Measurements from ENCODE around the gene SND1. TPM values are rescaled to one million over a fixed set of nuclear protein-coding genes. Genes with fewer than 3 reads are reported as not detected.

The SND1 gene
- total RNA-seq, 1 experiment from 2014 or later, result 104 TPM

DNA sequence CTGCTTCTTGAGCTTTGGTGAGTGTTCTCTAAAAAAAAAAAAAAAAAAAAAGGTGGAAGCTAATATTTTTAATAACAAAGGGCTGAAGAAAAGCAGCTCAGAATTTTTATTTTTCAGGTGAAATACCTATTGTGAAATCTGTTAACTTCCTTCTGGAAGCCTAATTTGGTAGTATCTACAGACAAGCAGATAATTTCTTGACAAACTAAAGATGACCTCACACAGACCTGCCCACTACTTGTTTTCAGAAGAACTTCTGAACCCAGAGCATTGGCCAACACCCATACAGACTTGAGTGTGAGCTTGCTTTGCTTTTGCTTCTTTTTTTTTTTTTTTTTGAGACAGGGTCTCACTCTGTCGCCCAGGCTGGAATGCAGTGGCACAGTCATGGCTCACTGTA, 348.1 kb downstream of the SND1 start:
- Histone ChIP-seq H3K4me3 (ENCODE audit: low read length) (no peak overlapping the region), H3K4me1 (ENCODE audit: low read length) (peaks cover 53% of the 10 kb centered on the region), H3K27me3 (ENCODE audit: low read length) (no peaks in the 10 kb centered on the region), H2AFZ (ENCODE audit: low read length) (no peak overlapping the region), H3K79me2 (ENCODE audit: low read length) (peaks cover 31% of the 10 kb centered on the region), H4K20me1 (ENCODE audit: insufficient read depth, low read depth, low read length) (no peaks in the 10 kb centered on the region), H3K4me2 (ENCODE audit: low read depth, low read length, poor library complexity, severe bottlenecking) (no peak overlapping the region), H3K27ac (ENCODE audit: low read length) (peak overlapping the region; percentile 25), H3K9me2 (replicated peaks; ENCODE audit: insufficient read depth, low read length) (no peaks in the 10 kb centered on the region), H3K9me3 (ENCODE audit: low read length) (no peaks in the 10 kb centered on the region), H3K36me3 (ENCODE audit: insufficient read depth, low read length) (peaks cover 10% of the 10 kb centered on the region; the same call in 1 of the 2 replicates), H3K9ac (ENCODE audit: low read length) (no peak overlapping the region)
- DNase-seq, result no peak

DNA sequence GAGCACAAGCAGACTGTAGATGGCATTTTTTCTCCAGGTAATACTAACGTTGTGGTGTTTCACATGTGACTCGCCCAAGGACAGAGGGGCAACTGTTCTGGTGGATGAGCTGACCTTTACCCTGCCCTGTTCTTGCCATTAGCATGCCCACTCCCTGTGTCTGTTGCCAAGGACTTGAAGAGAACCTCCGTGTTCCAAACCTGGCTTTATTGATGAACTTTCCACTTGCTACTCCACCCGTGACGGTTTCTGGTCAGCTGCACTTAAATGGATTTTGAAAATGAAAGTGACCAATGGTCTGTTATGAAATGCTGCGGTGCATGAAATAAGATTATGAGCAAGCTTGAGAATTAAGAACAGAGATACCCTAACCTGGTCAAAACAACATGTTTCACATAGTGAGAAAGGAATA, 348.9 kb downstream of the SND1 start:
- no peak overlapping the region for H3K4me3 ChIP-seq (ENCODE audit: low read length)
- H3K27ac ChIP-seq (ENCODE audit: low read length), result peak overlapping the region; percentile 25
- no peak for DNase-seq
- no peak overlapping the region for H2AFZ ChIP-seq (ENCODE audit: low read length)
- H4K20me1 ChIP-seq (ENCODE audit: insufficient read depth, low read depth, low read length), result no peaks in the 10 kb centered on the region
- no peak overlapping the region for H3K4me2 ChIP-seq (ENCODE audit: low read depth, low read length, poor library complexity, severe bottlenecking)
- peaks cover 30% of the 10 kb centered on the region for H3K79me2 ChIP-seq (ENCODE audit: low read length)
- H3K9ac ChIP-seq (ENCODE audit: low read length), result no peak overlapping the region
- H3K9me2 ChIP-seq (replicated peaks; ENCODE audit: insufficient read depth, low read length), result no peaks in the 10 kb centered on the region
- no peaks in the 10 kb centered on the region for H3K9me3 ChIP-seq (ENCODE audit: low read length)
- H3K4me1 ChIP-seq (ENCODE audit: low read length), result peaks cover 61% of the 10 kb centered on the region
- peaks cover 10% of the 10 kb centered on the region; the same call in 1 of the 2 replicates for H3K36me3 ChIP-seq (ENCODE audit: insufficient read depth, low read length)
- H3K27me3 ChIP-seq (ENCODE audit: low read length), result no peaks in the 10 kb centered on the region

- peaks cover 48% of the 10 kb centered on the region for H3K79me2 ChIP-seq (ENCODE audit: low read length)
- H3K27ac ChIP-seq (ENCODE audit: low read length), result peak overlapping the region; percentile 97
- no peaks in the 10 kb centered on the region for H4K20me1 ChIP-seq (ENCODE audit: insufficient read depth, low read depth, low read length)
- H3K36me3 ChIP-seq (ENCODE audit: insufficient read depth, low read length), result peaks cover 3% of the 10 kb centered on the region; the same call in 1 of the 2 replicates
- H3K27me3 ChIP-seq (ENCODE audit: low read length), result no peaks in the 10 kb centered on the region
- H3K4me2 ChIP-seq (ENCODE audit: low read depth, low read length, poor library complexity, severe bottlenecking), result peak overlapping the region; percentile 72
- peak overlapping the region; percentile 68 for H3K9ac ChIP-seq (ENCODE audit: low read length)
- peak; percentile 60 for DNase-seq
- H3K4me1 ChIP-seq (ENCODE audit: low read length), result peaks cover 84% of the 10 kb centered on the region
- H3K4me3 ChIP-seq (ENCODE audit: low read length), result peak overlapping the region; percentile 54; the same call in 1 of the 2 replicates
- H3K9me2 ChIP-seq (replicated peaks; ENCODE audit: insufficient read depth, low read length), result no peaks in the 10 kb centered on the region
- no peaks in the 10 kb centered on the region for H3K9me3 ChIP-seq (ENCODE audit: low read length)
- no peak overlapping the region for H2AFZ ChIP-seq (ENCODE audit: low read length)
Measured at GRCh38 chr7:128003167-128003566, 351.2 kb downstream of the SND1 start.

- DNase-seq, result peak; percentile 72
- Histone ChIP-seq H3K4me1 (ENCODE audit: low read length) (peaks cover 87% of the 10 kb centered on the region), H3K4me3 (ENCODE audit: low read length) (peak overlapping the region; percentile 54), H3K36me3 (ENCODE audit: insufficient read depth, low read length) (no peaks in the 10 kb centered on the region; the same call in 1 of the 2 replicates), H4K20me1 (ENCODE audit: insufficient read depth, low read depth, low read length) (no peaks in the 10 kb centered on the region), H3K9ac (ENCODE audit: low read length) (peak overlapping the region; percentile 68), H3K79me2 (ENCODE audit: low read length) (peaks cover 50% of the 10 kb centered on the region), H3K9me3 (ENCODE audit: low read length) (no peaks in the 10 kb centered on the region), H3K27ac (ENCODE audit: low read length) (peak overlapping the region; percentile 97), H3K4me2 (ENCODE audit: low read depth, low read length, poor library complexity, severe bottlenecking) (peak overlapping the region; percentile 72), H2AFZ (ENCODE audit: low read length) (no peak overlapping the region), H3K27me3 (ENCODE audit: low read length) (no peaks in the 10 kb centered on the region), H3K9me2 (replicated peaks; ENCODE audit: insufficient read depth, low read length) (no peaks in the 10 kb centered on the region)
Measured at GRCh38 chr7:128003787-128004186, 351.8 kb downstream of the SND1 start.

GRCh38 chr7:128004623-128005022, 352.6 kb downstream of the SND1 start:
- H3K4me2 ChIP-seq (ENCODE audit: low read depth, low read length, poor library complexity, severe bottlenecking), result peak overlapping the region; percentile 72
- H3K9me2 ChIP-seq (replicated peaks; ENCODE audit: insufficient read depth, low read length), result no peaks in the 10 kb centered on the region
- peak; percentile 74 for DNase-seq
- no peaks in the 10 kb centered on the region for H3K9me3 ChIP-seq (ENCODE audit: low read length)
- no peaks in the 10 kb centered on the region for H3K36me3 ChIP-seq (ENCODE audit: insufficient read depth, low read length)
- H3K4me3 ChIP-seq (ENCODE audit: low read length), result peak overlapping the region; percentile 54
- peaks cover 51% of the 10 kb centered on the region for H3K79me2 ChIP-seq (ENCODE audit: low read length)
- H3K4me1 ChIP-seq (ENCODE audit: low read length), result peaks cover 87% of the 10 kb centered on the region
- no peak overlapping the region for H2AFZ ChIP-seq (ENCODE audit: low read length)
- no peaks in the 10 kb centered on the region for H3K27me3 ChIP-seq (ENCODE audit: low read length)
- H3K9ac ChIP-seq (ENCODE audit: low read length), result peak overlapping the region; percentile 68
- H3K27ac ChIP-seq (ENCODE audit: low read length), result peak overlapping the region; percentile 97
- no peaks in the 10 kb centered on the region for H4K20me1 ChIP-seq (ENCODE audit: insufficient read depth, low read depth, low read length)

DNA sequence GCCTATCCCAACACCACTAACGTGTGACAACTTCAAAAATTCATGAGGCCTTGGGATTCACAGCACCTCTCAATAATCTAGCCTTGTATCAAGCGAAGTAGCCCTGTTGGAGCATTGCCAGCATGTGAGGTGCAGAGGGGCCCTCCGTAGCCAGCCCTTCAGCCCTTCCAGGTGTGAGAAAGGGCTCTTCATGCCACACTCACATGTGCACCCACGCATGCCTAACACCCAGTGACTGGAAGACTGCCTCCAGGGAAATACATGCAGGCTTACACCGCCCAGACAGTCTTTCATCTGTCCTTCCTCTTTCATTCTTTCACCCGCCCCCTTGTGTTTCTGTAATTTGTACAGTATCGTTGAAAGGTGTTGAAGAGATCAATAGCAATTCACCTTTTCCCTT, 353.1 kb downstream of the SND1 start:
- peak overlapping the region; percentile 54 for H3K4me3 ChIP-seq (ENCODE audit: low read length)
- peak overlapping the region; percentile 68 for H3K9ac ChIP-seq (ENCODE audit: low read length)
- peaks cover 56% of the 10 kb centered on the region for H3K79me2 ChIP-seq (ENCODE audit: low read length)
- H3K9me3 ChIP-seq (ENCODE audit: low read length), result no peaks in the 10 kb centered on the region
- no peak overlapping the region for H2AFZ ChIP-seq (ENCODE audit: low read length)
- H3K27ac ChIP-seq (ENCODE audit: low read length), result peak overlapping the region; percentile 97
- no peaks in the 10 kb centered on the region for H3K27me3 ChIP-seq (ENCODE audit: low read length)
- H3K36me3 ChIP-seq (ENCODE audit: insufficient read depth, low read length), result no peaks in the 10 kb centered on the region
- peaks cover 90% of the 10 kb centered on the region for H3K4me1 ChIP-seq (ENCODE audit: low read length)
- peak overlapping the region; percentile 72 for H3K4me2 ChIP-seq (ENCODE audit: low read depth, low read length, poor library complexity, severe bottlenecking)
- peak; percentile 95 for DNase-seq
- H3K9me2 ChIP-seq (replicated peaks; ENCODE audit: insufficient read depth, low read length), result no peaks in the 10 kb centered on the region
- no peaks in the 10 kb centered on the region for H4K20me1 ChIP-seq (ENCODE audit: insufficient read depth, low read depth, low read length)

DNA sequence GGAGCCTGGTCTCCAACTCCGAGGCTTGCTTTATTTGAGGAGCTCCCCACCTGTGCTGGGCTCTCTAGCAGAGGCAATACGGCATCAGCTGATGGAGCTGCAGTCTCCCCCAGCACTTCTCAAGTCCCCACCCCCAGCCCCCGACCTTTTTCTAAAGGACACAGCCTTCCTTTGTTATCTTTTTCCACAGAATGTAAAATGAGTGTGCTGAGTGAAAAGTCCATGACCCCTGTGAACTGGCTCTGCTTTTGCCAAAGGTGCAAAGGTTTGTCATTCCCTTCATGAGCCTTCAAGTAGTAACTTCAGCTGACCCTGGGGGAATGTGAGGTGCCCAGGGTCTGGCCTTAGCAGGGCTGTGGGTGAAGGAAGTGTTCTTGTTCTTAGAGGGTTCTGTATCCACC, 353.8 kb downstream of the SND1 start:
- Histone ChIP-seq H3K27me3 (ENCODE audit: low read length) (no peaks in the 10 kb centered on the region), H3K9me2 (replicated peaks; ENCODE audit: insufficient read depth, low read length) (no peaks in the 10 kb centered on the region), H3K4me3 (ENCODE audit: low read length) (peak overlapping the region; percentile 14; the same call in 1 of the 2 replicates), H3K4me1 (ENCODE audit: low read length) (peaks cover 96% of the 10 kb centered on the region), H4K20me1 (ENCODE audit: insufficient read depth, low read depth, low read length) (no peaks in the 10 kb centered on the region), H3K36me3 (ENCODE audit: insufficient read depth, low read length) (no peaks in the 10 kb centered on the region), H3K4me2 (ENCODE audit: low read depth, low read length, poor library complexity, severe bottlenecking) (peak overlapping the region; percentile 72), H2AFZ (ENCODE audit: low read length) (no peak overlapping the region), H3K9me3 (ENCODE audit: low read length) (no peaks in the 10 kb centered on the region), H3K79me2 (ENCODE audit: low read length) (peaks cover 56% of the 10 kb centered on the region), H3K9ac (ENCODE audit: low read length) (peak overlapping the region; percentile 49), H3K27ac (ENCODE audit: low read length) (peak overlapping the region; percentile 97)
- no peak for DNase-seq

- H4K20me1 ChIP-seq (ENCODE audit: insufficient read depth, low read depth, low read length), result no peaks in the 10 kb centered on the region
Measured at GRCh38 chr7:128006550-128007302, 354.7 kb downstream of the SND1 start.

More at GRCh38 chr7:128006550-128007302, 354.7 kb downstream of the SND1 start:
- Histone ChIP-seq H3K36me3 (ENCODE audit: insufficient read depth, low read length) (no peaks in the 10 kb centered on the region), H3K4me2 (ENCODE audit: low read depth, low read length, poor library complexity, severe bottlenecking) (no peak overlapping the region), H3K9me2 (replicated peaks; ENCODE audit: insufficient read depth, low read length) (no peaks in the 10 kb centered on the region), H3K4me3 (ENCODE audit: low read length) (no peak overlapping the region), H3K9me3 (ENCODE audit: low read length) (no peaks in the 10 kb centered on the region), H3K27ac (ENCODE audit: low read length) (peak overlapping the region; percentile 97), H3K27me3 (ENCODE audit: low read length) (no peaks in the 10 kb centered on the region), H3K4me1 (ENCODE audit: low read length) (peaks cover 100% of the 10 kb centered on the region), H3K79me2 (ENCODE audit: low read length) (peaks cover 57% of the 10 kb centered on the region), H3K9ac (ENCODE audit: low read length) (no peak overlapping the region; the same call in 1 of the 2 replicates), H2AFZ (ENCODE audit: low read length) (no peak overlapping the region)
- no peak for DNase-seq
